Body of pancreas (tissue), 4 donors: ENCODE measurements around the gene SULT1E1. TPM values are rescaled to one million over a fixed set of nuclear protein-coding genes. Genes with fewer than 3 reads are reported as not detected.

Experiments
- ATAC-seq: fragments of 150-250 bp; one replicate; pipeline ENCODE4 v1.9.1; 2016
- DNase-seq, 4 donors: peaks; one replicate each; pipeline ENCODE4 v3.0.0-alpha.2; 2019
- H3K27ac ChIP-seq, 4 donors: fragments of 200-600 bp; sonication (generic); 1 replicate in 3 of 4; 2 replicates in 1 of 4; pipeline versions ENCODE4 v1.5.1 to v1.6.1; 2016 to 2019; ENCODE audit warnings: mild to moderate bottlenecking in 1 of 4, mixed read lengths in 1 of 4, moderate library complexity in 1 of 4
- H3K27me3 ChIP-seq, 2 donors: fragments of 200-600 bp; sonication (generic); one replicate each; pipeline ENCODE4 v1.6.0; 2016; ENCODE audit warnings: mild to moderate bottlenecking in 1 of 2
- H3K36me3 ChIP-seq, 2 donors: fragments of 200-600 bp; sonication (generic); replicated peaks in 1 of 2; 2 replicates each; pipeline ENCODE4 v1.5.1; 2016; ENCODE audit warnings: low read depth in 2 of 2; ENCODE audit not compliant: insufficient read depth in 1 of 2
- H3K4me1 ChIP-seq: fragments of 200-600 bp; sonication (generic); one replicate; pipeline ENCODE4 v1.6.0; 2016
- H3K4me3 ChIP-seq, 2 donors: fragments of 200-600 bp; sonication (generic); 1 replicate in 1 of 2; 2 replicates in 1 of 2; pipeline ENCODE4 v1.5.1; 2016 to 2019
- H3K9me3 ChIP-seq, 3 donors: fragments of 200-600 bp; sonication (generic); 1 replicate in 2 of 3; 2 replicates in 1 of 3; pipeline ENCODE4 v1.5.1; 2016
- CTCF ChIP-seq, 7 experiments: fragments of 450-650 bp in 4 of 7; fragments of 200-600 bp in 3 of 7; sonication (generic) in 3 of 7; IDR thresholded peaks; one replicate each; pipeline ENCODE4 v1.5.1; 2016 to 2019; ENCODE audit warnings: antibody characterized with exemption in 7 of 7
- POLR2A ChIP-seq, 3 donors: fragments of 450-650 bp; IDR thresholded peaks; one replicate each; pipeline ENCODE4 v1.6.1; 2016; ENCODE audit warnings: antibody characterized with exemption in 3 of 3, mild to moderate bottlenecking in 2 of 3
- WGBS, 2 donors: methylation state at CpG; one replicate each; pipeline ENCODE4 v1.1.5; 2017; 5-methylcytosine and 5-hydroxymethylcytosine counted together
- intact Hi-C: fragments of 100-400 bp; cut with DNase I; formaldehyde crosslinking; loops from one replicate; pipeline ENCODE4 v1.15.1; 2023
- total RNA-seq, 2 donors: library from RNA; depleted of rRNA; stranded (reverse); fragments of >200 nt; gene quantifications; one replicate each; pipeline ENCODE4 v1.1.0, GENCODE V29; 2016

SULT1E1 gene
- total RNA-seq, 2 donors from 2014 or later: 1.3 TPM; not detected in 1

GRCh38 chr4:69849297-69849696, 10.6 kb downstream of the SULT1E1 start:
- H3K4me3 ChIP-seq: no peak overlapping the region
- no peaks in the 10 kb centered on the region for H3K4me1 ChIP-seq
- H3K27ac ChIP-seq: no peak overlapping the region
- no peak for ATAC-seq
- TF ChIP-seq POLR2A (IDR thresholded peaks at IDR 0.05) (no peak), CTCF (IDR thresholded peaks at IDR 0.05) (no peak)
- intact Hi-C loops: no loop called here
- DNase-seq: no peak
- H3K36me3 ChIP-seq: no peaks in the 10 kb centered on the region
- 66 to 69% methylated on average over 3 of the region's 3 CpGs for WGBS, 2 donors
- H3K27me3 ChIP-seq: no peaks in the 10 kb centered on the region
- no peaks in the 10 kb centered on the region for H3K9me3 ChIP-seq

- Histone ChIP-seq H3K4me3 (no peak overlapping the region), H3K27me3 (no peaks in the 10 kb centered on the region), H3K27ac (no peak overlapping the region), H3K4me1 (no peaks in the 10 kb centered on the region), H3K36me3 (no peaks in the 10 kb centered on the region), H3K9me3 (no peaks in the 10 kb centered on the region)
- WGBS, 2 donors: 79 to 85% methylated on average over 1 of the region's 1 CpG
- no peak for DNase-seq
- intact Hi-C loops: no loop called here
- ATAC-seq: no peak
- TF ChIP-seq CTCF (IDR thresholded peaks at IDR 0.05): no peak
- no peak for TF ChIP-seq POLR2A (IDR thresholded peaks at IDR 0.05)
These were observed 11.9 kb downstream of the SULT1E1 start for GRCh38 chr4:69848028-69848427.

- no peak for TF ChIP-seq POLR2A (IDR thresholded peaks at IDR 0.05)
- TF ChIP-seq CTCF (IDR thresholded peaks at IDR 0.05): no peak
- 63 to 70% methylated on average over 4 of the region's 4 CpGs for WGBS, 2 donors
- Histone ChIP-seq H3K27me3 (no peaks in the 10 kb centered on the region), H3K4me1 (no peaks in the 10 kb centered on the region), H3K4me3 (no peak overlapping the region), H3K27ac (no peak overlapping the region), H3K9me3 (no peaks in the 10 kb centered on the region), H3K36me3 (no peaks in the 10 kb centered on the region)
- ATAC-seq (no peak), DNase-seq (no peak)
- intact Hi-C loops: no loop called here
These were observed 16.0 kb downstream of the SULT1E1 start for GRCh38 chr4:69843932-69844331.

GRCh38 chr4:69843301-69843700, 16.6 kb downstream of the SULT1E1 start:
- Histone ChIP-seq H3K4me1 (no peaks in the 10 kb centered on the region), H3K27me3 (no peaks in the 10 kb centered on the region), H3K27ac (no peak overlapping the region), H3K9me3 (no peaks in the 10 kb centered on the region), H3K36me3 (no peaks in the 10 kb centered on the region), H3K4me3 (no peak overlapping the region)
- TF ChIP-seq POLR2A (IDR thresholded peaks at IDR 0.05) (no peak), CTCF (IDR thresholded peaks at IDR 0.05) (no peak)
- ATAC-seq: no peak
- intact Hi-C loops: no loop called here
- WGBS, 2 donors: 0% methylated on average over 1 of the region's 1 CpG
- no peak for DNase-seq

DNA sequence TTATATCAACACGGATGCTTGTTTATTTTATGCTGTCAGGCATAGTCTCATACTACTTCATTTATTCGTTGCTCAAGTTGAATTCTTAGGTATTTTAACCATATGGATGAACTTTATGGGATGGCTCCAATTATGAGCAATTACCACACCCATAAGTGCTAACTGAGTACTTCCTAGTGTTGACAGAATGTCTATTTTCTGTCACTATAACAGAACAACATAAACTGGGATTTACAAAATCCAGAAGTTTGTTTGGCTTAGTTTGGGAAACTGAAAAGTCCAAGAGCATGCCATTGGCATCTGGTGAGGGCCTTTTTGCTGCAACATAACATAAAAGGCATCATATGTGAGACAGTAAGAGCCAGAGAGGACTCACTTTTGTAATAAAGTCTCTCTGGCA, 21.0 kb downstream of the SULT1E1 start:
- DNase-seq (no peak), ATAC-seq (no peak)
- no peaks in the 10 kb centered on the region for H3K36me3 ChIP-seq
- 83 to 88% methylated on average over 2 of the region's 2 CpGs for WGBS, 2 donors
- no peaks in the 10 kb centered on the region for H3K27me3 ChIP-seq
- H3K27ac ChIP-seq: no peak overlapping the region
- no peak overlapping the region for H3K4me3 ChIP-seq
- H3K4me1 ChIP-seq: no peaks in the 10 kb centered on the region
- H3K9me3 ChIP-seq: no peaks in the 10 kb centered on the region
- TF ChIP-seq POLR2A (IDR thresholded peaks at IDR 0.05) (no peak), CTCF (IDR thresholded peaks at IDR 0.05) (no peak)
- intact Hi-C loops: no loop called here
